GM12872 (cell line): ENCODE data around the gene WDR33.

Experiments
- TF ChIP-seq, protein P1 (sequence below): IDR thresholded peaks from 3 replicates; pipeline ENCODE4 v1.5.1; 2011; ENCODE audit warnings: low read depth, mild to moderate bottlenecking, low read length, moderate library complexity; ENCODE audit not compliant: insufficient read depth

The WDR33 gene

DNA sequence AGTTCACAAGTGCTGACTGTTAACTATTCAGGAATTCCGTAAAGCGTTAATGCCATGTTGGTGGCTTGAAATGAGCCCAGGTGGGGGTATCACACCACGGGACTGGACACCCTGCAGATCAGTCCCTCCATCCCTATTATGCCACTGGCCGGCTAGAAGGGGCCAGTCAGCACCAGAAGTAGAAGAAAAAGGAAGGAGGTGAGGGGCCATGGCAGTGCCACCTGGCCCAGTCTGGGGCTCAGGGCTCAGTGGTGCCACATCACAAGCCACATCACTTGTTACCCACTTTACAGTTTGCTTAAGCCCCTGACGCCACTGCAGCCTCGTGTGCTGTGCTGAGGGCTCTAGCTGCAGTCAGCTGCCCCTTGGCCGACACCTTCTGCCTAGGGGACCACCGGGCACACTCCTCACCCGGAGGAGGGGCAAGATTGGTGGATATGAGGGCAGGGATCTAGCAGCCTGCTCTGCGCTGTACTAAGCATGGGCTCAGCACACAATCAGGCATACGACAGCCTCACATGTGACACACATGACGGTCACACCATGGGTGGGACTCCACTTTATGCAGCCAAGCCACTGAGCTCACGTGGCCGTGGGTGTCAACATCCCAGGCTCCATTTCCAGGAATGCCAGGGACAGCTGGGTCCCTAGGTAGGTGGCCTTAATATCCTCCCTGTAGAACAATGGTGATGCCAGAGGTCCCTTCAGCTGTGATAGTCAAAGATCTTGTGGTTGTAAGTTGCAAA, 139.2 kb downstream of the WDR33 start:
- TF ChIP-seq, protein P1, sequence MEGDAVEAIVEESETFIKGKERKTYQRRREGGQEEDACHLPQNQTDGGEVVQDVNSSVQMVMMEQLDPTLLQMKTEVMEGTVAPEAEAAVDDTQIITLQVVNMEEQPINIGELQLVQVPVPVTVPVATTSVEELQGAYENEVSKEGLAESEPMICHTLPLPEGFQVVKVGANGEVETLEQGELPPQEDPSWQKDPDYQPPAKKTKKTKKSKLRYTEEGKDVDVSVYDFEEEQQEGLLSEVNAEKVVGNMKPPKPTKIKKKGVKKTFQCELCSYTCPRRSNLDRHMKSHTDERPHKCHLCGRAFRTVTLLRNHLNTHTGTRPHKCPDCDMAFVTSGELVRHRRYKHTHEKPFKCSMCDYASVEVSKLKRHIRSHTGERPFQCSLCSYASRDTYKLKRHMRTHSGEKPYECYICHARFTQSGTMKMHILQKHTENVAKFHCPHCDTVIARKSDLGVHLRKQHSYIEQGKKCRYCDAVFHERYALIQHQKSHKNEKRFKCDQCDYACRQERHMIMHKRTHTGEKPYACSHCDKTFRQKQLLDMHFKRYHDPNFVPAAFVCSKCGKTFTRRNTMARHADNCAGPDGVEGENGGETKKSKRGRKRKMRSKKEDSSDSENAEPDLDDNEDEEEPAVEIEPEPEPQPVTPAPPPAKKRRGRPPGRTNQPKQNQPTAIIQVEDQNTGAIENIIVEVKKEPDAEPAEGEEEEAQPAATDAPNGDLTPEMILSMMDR = no peak

DNA sequence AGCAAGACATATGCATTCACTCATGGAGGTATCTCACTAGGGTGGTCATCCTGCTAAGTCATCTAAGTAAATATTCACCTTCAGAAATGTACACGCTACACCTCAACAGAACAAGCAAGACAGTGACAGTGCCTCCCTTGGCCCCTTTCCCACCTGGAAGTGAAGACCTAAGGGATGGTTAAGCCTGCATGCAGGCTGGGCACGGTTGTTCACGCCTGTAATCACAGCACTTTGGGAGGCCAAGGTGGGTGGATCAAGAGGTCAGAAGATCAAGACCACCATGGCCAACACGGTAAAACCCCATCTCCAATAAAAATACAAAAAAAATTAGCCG, 140.0 kb downstream of the WDR33 start:
- TF ChIP-seq, protein P1 = no peak

DNA sequence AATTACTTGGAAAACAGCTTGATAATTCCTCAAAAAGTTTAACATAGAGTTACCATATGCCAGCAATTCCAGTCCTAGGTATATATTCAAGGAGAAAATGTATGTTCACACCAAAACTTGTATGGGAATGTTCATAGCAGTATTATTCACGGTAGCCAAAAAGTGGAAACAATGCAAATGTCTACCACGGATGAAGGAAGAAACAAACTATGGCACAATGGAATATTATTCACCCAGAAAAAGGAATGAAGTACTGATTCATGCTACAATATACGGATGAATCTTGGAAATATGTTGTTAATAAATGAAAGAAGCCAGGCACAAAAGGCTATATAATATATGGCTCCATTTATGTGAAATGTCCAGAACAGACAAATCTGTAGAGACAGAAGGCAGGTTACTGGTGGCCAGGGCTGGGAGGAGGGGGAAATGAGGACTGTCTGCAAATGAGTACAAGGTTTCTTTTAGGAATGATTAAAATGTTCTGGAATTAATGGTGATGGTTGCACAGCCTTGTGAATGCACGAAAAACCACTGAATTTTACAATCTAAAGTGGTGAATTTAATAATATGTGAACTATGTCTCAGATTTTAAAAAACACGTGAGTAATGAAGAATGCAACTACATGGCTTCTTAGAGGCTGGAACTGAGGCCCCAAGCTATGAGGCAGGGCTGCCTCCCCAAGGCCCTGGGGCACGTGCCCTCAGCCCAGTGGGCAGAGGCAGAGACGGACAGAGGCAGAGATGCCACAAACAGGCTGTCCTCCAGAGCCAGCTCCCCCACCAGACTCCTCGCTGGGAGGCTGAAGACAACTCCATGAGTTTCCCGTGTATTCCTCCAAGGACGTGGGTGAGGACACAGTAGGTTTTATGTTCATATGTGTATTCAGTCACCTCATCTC, 140.7 kb downstream of the WDR33 start:
- TF ChIP-seq, protein P1 = no peak

DNA sequence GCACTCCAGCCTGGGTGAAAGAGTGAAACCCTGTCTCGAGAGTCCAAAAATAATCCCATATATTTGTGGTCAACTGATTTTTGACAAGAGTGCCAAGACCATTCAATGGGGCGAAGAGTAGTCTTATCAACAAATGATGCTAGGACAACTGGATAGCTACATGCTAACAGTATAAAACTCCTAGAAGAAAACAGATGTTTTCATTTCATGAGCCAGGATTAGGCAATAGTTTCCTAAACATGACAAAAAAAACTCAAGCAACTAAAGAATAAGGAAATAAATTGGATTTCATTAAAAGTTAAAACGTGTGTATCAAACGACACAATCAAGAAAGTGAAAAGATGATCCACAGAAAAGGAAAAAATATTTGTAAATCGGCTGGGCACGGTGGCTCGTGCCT, 141.9 kb downstream of the WDR33 start:
- TF ChIP-seq, protein P1 = no peak

DNA sequence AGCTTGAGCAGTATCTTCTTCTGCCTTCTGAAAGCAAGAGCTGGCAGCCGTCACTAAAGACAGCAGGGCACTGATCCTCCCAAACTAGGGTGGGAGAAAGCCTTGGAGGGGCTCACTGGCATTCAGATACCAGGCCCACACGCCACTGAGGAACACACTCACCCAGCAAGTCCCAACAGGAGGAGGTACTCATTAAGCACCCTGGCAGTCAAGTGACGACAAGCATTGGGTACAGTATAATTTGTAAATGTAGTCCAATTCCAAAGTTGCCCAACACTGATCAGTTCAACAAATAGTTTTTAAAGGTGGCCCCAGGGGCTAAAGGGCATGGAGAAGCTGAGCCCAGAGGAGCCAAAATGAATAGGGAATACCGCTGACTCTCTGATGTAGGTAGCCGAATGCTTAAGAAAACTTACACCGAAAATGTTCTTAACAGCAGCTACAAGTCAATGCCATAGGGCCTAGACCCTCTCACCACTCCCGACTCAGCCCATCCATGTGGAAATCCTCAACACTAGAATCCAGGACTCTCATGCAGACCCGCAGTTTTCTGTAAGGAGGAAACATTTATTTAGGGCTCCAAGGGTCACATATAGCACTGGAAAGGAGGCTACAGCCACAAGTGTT, 145.6 kb downstream of the WDR33 start:
- TF ChIP-seq, protein P1 = no peak

DNA sequence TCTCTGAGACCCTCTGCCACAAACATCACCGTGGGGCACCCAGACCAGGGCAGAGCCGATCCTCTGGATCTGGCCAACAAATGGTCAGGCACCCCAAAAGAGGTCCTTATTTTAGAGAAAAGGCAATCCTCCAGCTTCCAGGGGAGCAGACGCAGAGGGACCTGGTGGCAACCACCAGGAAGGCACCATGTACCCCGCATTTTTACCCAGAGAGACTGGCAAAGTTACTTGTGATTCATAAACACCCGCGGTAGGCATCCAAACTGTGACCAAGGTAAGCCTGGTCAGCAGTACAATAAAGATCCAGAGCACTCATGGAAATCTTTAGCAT, 146.1 kb downstream of the WDR33 start:
- TF ChIP-seq, protein P1 = no peak
